GM21526 (cell line): Measurements from ENCODE around the gene PRADC1.
"Not testable (repeated sequence)": the region's sequence is repeated elsewhere in the genome, so short reads cannot be mapped to it uniquely, and the experiment has no call there.

Experiments
- ATAC-seq: cut with Tn5 transposase; IDR thresholded peaks from one replicate; pipeline ENCODE4 v1.9.1; 2021; ENCODE audit warnings: moderate library complexity; ENCODE audit not compliant: unreplicated experiment, low FRiP score

PRADC1 gene

GRCh38 chr2:73233154-73233931 lies at the start of gene PRADC1:
PRADC1 (minus strand) TSS chr2:73233239; CDS start chr2:73233160, 79 bp downstream.
- peak; percentile 88 for ATAC-seq

- ATAC-seq, result no peak
Observed at GRCh38 chr2:73281244-73281643, 48.2 kb upstream of the PRADC1 start.

DNA sequence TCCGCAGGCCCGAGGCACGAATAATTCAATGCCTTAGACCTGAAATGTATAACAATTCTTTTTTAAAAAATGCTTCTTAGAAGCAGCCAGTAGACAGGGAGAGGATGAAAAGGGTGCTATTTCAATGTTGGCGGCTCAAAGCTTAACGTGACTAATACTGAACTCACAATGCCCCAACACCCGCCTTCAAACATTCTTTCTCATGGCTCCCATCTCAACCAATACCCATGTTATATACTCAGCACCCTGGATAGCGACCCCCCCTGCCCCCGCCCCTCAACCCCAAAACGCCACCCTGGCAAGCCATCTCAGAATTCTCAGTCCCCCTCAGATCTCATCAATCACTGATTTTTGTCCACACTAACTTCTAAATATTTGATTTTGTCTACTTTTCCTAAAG lies 46.8 kb upstream of the PRADC1 start:
- no peak for ATAC-seq

GRCh38 chr2:73272270-73272669 lies 39.2 kb upstream of the PRADC1 start:
- ATAC-seq, result no peak

DNA sequence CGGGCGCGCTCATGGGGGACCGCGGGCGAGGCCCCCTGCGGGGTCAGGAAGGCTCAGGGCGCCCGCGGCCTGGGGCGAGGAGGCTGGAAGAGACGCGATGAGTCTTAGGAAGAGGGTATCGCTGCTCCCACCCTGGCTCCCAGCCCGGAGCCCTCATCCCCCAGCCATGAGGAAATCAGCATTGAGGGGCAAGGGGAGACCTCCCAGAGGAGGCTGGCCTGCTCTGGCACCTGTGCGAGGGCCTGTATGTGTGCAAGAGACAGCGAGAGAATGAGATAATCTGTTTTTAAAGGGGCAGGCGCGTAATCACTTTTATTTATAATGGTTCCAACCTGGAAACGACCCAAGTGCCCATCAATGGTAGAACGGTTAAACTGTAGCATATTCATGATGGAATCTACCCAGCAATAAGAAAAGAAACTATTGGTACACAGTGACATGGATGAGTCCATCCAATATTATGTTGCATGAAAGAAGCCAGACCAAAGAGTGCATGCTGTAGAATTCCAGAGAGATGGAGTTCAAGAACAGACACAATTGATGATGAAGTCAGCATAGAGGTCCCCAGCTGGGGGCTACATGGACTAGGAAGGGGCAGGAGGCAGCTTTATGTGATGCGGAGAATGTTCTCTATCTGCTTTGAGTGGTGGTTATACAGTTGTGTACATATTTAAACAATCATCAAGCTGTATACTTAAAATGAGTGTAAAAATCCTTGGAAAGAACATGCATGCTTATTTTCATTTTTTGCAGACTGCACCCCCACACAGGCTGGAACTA lies 36.8 kb upstream of the PRADC1 start:
- ATAC-seq, result no peak

DNA sequence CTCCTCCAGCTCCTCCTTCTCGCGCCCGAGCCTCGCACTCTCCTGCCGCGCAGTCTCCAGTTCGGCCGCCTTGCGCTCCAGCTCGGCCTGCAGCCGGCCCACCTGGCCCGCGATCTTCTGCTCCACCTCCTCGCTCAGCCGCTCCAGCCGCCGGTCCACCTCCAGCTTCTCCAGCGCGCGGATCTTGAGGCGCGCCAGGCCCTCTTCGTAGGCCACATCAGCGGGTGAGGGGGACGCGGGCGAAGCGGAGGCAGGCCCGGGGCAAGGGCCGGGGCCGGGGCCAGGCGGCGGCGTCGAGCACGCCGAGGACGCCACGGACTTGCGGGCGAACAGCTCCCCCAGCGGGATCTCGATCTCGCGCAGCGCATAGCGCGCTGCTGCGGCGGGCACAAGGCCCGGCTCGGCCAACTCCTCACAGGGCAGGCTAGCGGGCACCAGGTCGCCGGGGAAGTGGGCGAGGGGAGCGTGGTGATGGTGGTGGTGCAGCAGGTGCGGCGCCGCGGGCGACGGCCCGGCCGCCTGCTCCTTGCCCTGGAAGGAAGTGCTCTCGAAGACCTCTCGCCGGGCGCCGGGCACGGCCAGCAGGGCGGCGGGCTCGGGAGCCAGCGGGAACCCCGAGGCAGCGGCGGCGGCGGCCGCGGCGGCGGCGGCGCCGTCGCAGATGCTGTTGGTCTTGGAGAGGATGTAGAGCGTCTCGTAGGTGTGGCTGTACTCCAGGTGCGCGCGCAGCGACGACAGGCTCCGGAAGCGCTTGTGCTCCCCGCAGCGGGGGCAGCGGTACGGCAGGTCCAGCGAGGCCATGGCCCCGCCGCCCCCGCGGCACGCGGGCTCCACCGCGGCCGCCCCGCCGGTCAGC lies 36.0 kb upstream of the PRADC1 start:
- ATAC-seq, result peak; percentile 72

GRCh38 chr2:73268366-73268829 lies 35.4 kb upstream of the PRADC1 start:
- ATAC-seq, result no peak

- ATAC-seq, result no peak
Observed at GRCh38 chr2:73267008-73267407, 34.0 kb upstream of the PRADC1 start.

DNA sequence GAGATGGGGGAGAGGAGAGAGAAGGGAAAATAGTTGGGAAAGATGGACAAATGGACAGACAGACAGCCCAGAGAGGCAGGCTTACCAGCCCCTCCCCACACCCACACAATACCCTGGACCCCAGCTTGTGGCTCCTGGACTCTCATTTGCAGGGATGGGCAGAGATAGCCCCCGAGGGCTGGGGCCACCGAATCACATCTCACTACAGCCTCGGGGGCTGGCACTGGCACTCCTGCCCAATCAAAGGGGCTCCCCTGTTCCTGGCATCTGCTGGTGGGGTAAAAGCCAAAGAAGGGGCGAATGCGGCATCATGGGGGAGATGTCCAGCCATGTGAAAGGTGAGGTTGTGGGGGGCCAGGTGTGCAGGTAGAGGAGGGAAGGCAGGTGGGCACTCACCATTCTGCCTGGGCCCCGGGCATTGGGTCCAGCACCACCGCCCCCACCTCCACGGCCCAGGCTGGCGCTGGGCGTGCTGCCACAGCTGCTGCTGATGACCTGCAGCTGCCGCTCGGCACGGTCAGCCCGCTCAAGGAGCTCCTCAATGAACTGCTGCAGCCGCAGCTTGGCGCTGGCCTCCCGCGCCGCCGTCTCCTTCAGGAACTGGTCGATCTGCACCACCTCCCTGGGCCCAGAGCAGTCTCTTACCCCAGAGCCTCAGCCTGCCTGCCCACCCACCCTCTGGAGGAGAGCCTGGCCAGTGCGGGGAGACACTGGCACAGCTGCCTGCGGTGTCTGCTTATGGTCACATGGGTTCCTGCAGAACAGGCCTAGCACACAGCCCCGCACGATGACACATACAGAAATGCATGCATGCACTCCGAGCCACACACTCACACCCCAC lies 33.2 kb upstream of the PRADC1 start:
- ATAC-seq, result no peak

DNA sequence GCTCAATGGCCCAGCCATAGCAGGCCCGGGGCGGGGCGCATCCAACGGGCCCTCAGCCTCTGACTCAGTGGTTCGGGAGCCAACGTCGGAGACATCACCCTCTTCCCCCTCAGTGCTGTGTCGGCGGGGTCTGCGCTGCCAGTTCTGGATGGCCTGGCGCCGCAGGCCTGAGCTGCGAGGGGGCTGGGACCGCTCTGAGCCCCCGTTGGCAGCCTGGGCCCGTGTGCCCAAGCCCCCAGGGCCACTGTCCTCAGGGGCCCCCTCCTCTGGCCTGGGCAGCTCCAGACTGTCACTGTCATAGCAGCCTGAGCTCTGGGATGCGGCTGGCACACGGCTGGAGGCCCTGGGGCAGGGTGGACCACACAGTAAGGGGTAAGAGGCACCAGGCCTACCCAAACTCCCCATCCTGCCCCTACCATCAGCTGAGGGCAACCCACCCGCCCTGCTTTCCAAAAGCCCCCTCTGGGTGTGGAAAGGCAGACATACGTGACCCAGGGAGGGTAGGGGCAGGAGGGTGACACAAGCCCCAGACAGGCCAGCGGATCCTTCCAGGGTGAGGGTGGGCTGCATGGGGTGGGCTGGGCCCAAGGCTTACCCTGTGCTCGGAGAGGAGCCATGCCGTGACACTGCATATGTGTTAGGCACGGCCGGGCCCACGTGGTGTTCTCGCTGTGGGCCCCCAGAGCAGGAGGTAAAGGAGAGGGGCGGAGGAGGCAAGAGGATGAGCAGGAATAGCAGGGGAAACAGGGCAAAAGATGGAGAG lies 32.4 kb upstream of the PRADC1 start:
- ATAC-seq, result no peak

DNA sequence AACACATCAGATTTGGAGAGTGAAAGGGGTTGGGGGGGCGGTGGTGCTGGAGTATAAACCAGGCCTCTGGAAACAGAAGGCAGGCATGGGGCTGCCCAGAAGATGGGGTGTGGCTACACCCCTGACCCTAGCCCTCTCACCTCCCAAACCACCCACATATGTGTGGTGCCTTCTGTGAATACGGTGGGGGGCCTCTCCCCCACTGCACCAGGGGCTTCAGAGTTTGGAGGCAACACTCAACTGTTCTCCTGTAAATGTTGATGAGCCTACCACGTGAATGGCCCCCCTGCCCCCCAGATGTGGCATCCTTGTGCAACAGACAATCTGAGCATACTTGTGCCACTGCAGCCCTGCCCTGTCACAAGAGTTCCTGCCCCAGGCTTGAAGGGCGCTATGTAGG lies 31.7 kb upstream of the PRADC1 start:
- no peak for ATAC-seq

GRCh38 chr2:73264332-73264606 lies 31.2 kb upstream of the PRADC1 start:
- no peak for ATAC-seq

- ATAC-seq, result no peak
Observed at GRCh38 chr2:73263540-73264331, 30.7 kb upstream of the PRADC1 start.

DNA sequence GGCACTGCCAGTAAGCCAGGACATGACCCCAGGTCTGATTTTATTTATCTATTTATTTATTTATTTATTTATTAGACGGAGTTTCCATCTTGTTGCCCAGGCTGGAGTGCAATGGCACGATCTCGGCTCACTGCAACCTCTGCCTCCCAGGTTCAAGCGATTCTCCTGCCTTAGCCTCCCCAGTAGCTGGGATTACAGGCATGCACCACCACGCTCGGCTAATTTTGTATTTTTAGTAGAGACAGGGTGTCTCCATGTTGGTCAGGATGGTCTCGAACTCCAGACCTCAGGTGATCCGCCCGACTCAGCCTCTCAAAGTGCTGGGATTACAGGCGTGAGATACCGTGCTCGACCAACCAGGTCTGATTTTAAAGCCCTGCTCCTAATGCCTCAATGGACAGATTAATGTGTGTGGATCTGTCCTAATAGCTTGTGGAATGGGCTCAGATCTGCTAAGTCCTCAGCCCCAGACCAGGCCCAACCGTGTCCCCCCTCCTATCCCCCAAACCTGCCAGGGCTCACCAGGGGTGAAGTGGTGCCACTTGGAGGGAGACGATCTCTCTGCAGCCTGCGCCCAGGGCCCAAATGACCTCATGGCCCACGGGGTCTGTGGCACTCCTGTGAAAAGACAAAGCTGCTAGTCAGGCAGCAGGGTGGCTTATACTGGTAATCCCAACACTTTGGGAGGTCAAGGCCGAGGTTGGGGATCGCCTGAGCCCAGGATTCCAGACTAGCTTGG lies 29.8 kb upstream of the PRADC1 start:
- not testable (repeated sequence) for ATAC-seq

DNA sequence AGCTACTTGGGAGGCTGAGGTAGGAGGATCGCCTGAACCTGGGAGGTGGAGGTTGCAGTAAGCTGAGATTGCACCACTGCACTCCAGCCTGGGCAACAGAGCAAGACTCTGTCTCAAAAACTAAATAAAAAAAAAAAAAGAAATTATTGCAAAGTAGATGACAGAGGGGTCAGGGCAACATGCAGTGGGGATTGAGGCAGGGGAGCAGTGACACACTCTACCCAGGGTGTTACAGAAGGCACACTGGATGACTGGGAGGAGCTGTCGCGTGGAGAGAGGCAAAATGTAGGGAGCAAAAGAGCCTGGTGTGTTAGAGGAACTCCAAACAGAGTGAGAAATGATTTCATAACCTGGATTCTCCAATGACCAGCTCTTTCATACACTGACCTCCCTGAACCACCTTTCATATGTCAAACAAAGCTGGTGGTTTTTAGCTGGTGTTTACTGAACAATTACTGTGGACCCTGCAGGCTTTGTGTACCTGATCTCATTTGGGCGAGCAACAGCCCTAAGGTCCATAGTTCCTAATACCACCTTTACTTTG lies 29.1 kb upstream of the PRADC1 start:
- ATAC-seq, result no peak

GRCh38 chr2:73260338-73260984 lies 27.4 kb upstream of the PRADC1 start:
- ATAC-seq, result no peak

DNA sequence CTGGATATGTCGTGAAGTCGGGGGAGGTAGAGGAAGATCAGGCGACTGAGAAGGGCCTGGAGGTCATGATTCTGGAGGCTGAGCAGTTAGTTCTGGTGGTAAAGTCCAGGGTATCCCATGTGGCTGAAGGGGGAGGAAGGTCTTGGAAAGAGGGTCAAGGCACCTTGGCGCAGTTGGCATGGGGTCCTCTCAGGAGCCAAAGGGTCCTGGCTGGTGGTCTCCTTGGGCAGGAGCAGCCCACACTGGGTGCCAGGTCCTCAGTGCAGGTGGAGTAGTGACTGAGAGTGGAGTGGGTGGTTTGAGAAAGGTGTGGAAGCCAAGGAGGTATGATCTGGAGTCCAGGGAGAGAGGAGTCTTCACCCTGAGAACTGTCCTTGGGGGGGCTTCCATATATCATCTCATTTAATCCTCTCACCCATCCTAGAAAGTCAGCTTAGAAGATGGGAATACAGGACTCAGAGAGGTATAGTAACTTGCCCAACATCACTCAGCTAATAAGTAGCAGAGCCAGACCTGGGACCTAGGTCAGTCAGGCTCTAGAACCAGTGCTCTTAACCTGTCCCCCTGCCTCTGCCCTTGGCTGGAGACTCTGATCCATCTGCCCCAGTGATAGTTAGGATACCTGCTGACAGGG lies 26.8 kb upstream of the PRADC1 start:
- no peak for ATAC-seq
